Stomach (tissue), 9 donors: ENCODE measurements around the gene CHRNA1. TPM values are rescaled to one million over a fixed set of nuclear protein-coding genes. Genes with fewer than 3 reads are reported as not detected.

ENCODE experiments used
- DNase-seq, 2 donors: peaks; one replicate each; pipeline versions ENCODE4 v3.0.0 to v3.0.0-alpha.2; 2013 to 2019
- H3K27ac ChIP-seq, 5 donors: fragments of 200-600 bp in 4 of 5; sonication (generic) in 4 of 5; one replicate each; pipeline ENCODE4 v1.5.1; 2013 to 2019; ENCODE audit warnings: mild to moderate bottlenecking in 1 of 5, moderate library complexity in 1 of 5
- H3K27me3 ChIP-seq, 3 donors: fragments of 200-600 bp; sonication (generic); one replicate each; pipeline ENCODE4 v1.5.1; 2017 to 2019; ENCODE audit warnings: mixed run types in 1 of 3
- H3K36me3 ChIP-seq, 4 donors: fragments of 200-600 bp; sonication (generic); 1 replicate in 3 of 4; 2 replicates in 1 of 4; pipeline ENCODE4 v1.5.1; 2016 to 2019
- H3K4me1 ChIP-seq, 4 donors: fragments of 200-600 bp; sonication (generic); one replicate each; pipeline ENCODE4 v1.5.1; 2016 to 2019
- H3K4me3 ChIP-seq, 4 donors: fragments of 200-600 bp; sonication (generic) in 3 of 4; one replicate each; pipeline ENCODE4 v1.5.1; 2016 to 2019; ENCODE audit warnings: mild to moderate bottlenecking in 1 of 4
- H3K9me3 ChIP-seq, 4 donors: fragments of 200-600 bp; sonication (generic); one replicate each; pipeline ENCODE4 v1.5.1; 2016 to 2019
- CTCF ChIP-seq, 7 experiments: fragments of 450-650 bp in 4 of 7; fragments of 200-600 bp in 3 of 7; sonication (generic) in 3 of 7; IDR thresholded peaks; one replicate each; pipeline ENCODE4 v1.5.1; 2016 to 2019; ENCODE audit warnings: antibody characterized with exemption in 7 of 7, control low read depth in 2 of 7, mild to moderate bottlenecking in 1 of 7
- EP300 ChIP-seq: sonication (generic); formaldehyde crosslinking; IDR thresholded peaks from one replicate; pipeline ENCODE4 v1.6.1; 2017; ENCODE audit warnings: antibody characterized with exemption
- POLR2A ChIP-seq, 4 donors: fragments of 450-650 bp; IDR thresholded peaks; one replicate each; pipeline ENCODE4 v1.6.1; 2016; ENCODE audit warnings: antibody characterized with exemption in 4 of 4, control low read depth in 2 of 4, mild to moderate bottlenecking in 1 of 4, moderate library complexity in 1 of 4
- POLR2AphosphoS5 ChIP-seq, 3 donors: sonication (generic); formaldehyde crosslinking; IDR thresholded peaks; one replicate each; pipeline ENCODE4 v1.6.1; 2016; ENCODE audit warnings: antibody characterized with exemption in 3 of 3
- WGBS, 5 donors: extraction: QIAGEN DNeasy Blood & Tissue Kit in 3 of 5; methylation state at CpG; one replicate each; pipeline versions ENCODE4 v1.1.5 to v1.1.7; 2013 to 2018; 5-methylcytosine and 5-hydroxymethylcytosine counted together
- intact Hi-C: fragments of 100-400 bp; cut with DNase I; formaldehyde crosslinking; loops from one replicate; pipeline ENCODE4 v1.15.1; 2023; ENCODE audit warnings: low total_unique reads
- polyA plus RNA-seq, 3 donors: library from polyadenylated mRNA; stranded (reverse); fragments of 200-250 nt; gene quantifications; one replicate each; pipeline ENCODE4 v1.2.3, GENCODE V29; 2013
- total RNA-seq, 5 donors: library from RNA; depleted of rRNA; stranded (reverse); fragments of >200 nt; gene quantifications; one replicate each; pipeline versions ENCODE4 v1.1.0 to v1.2.3, GENCODE V29; 2014 to 2016
- donor health status: healthy with polysubstance abuse.
- donor health status: Bipolar disorder and iron deficiency.
- donor health status: healthy.

CHRNA1 gene
- total and polyA plus RNA-seq, 8 donors = 0.46 TPM; not detected in 7

GRCh38 chr2:174802459-174802858, 38.2 kb upstream of the CHRNA1 start:
- H3K36me3 ChIP-seq = peaks cover 0 to 14% (median 3%) of the 10 kb centered on the region in 4 donors
- DNase-seq = no peak
- 77 to 94% (median 86%) methylated on average over 4 of the region's 4 CpGs for WGBS, 5 donors
- no peak overlapping the region for H3K27ac ChIP-seq
- intact Hi-C loops = no loop called here
- no peaks in the 10 kb centered on the region for H3K4me1 ChIP-seq
- H3K4me3 ChIP-seq = no peak overlapping the region
- no peaks in the 10 kb centered on the region for H3K9me3 ChIP-seq
- H3K27me3 ChIP-seq = no peaks in the 10 kb centered on the region
- TF ChIP-seq POLR2A (IDR thresholded peaks at IDR 0.05) (no peak), EP300 (no peak), CTCF (IDR thresholded peaks at IDR 0.05) (no peak), POLR2AphosphoS5 (IDR thresholded peaks at IDR 0.05) (no peak)

GRCh38 chr2:174800436-174801205, 36.3 kb upstream of the CHRNA1 start:
- DNase-seq = no peak
- intact Hi-C loops = no loop called here
- no peaks in the 10 kb centered on the region for H3K4me1 ChIP-seq
- TF ChIP-seq POLR2A (IDR thresholded peaks at IDR 0.05) (no peak), EP300 (no peak), POLR2AphosphoS5 (IDR thresholded peaks at IDR 0.05) (no peak), CTCF (IDR thresholded peaks at IDR 0.05) (no peak)
- H3K4me3 ChIP-seq = no peak overlapping the region
- 68 to 83% (median 72%) methylated on average over 8 of the region's 8 CpGs for WGBS, 5 donors
- peaks cover 0 to 14% (median 3%) of the 10 kb centered on the region in 4 donors for H3K36me3 ChIP-seq
- no peaks in the 10 kb centered on the region for H3K9me3 ChIP-seq
- no peak overlapping the region for H3K27ac ChIP-seq
- no peaks in the 10 kb centered on the region for H3K27me3 ChIP-seq

DNA sequence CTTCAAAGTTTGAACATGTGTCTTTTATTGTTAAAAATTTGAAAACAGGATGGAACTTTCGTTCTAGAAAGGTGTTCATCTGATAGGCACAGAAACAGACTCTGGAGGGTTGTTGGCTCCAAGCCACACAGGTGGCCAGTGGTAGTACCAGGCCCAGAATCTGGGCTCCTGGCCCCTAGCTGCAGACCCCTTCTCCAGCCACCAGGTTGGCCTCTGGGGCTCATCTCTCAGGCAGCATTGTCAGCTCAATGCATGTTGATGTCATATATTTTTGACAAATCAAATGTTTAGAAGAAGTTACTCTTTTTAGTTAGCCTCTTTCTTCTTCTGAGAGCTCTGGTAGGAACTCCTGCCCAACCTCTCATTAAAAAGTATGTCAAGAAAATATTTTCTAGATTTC, 34.5 kb upstream of the CHRNA1 start:
- Histone ChIP-seq H3K4me1 (no peaks in the 10 kb centered on the region), H3K27me3 (no peaks in the 10 kb centered on the region), H3K36me3 (peaks cover 0 to 14% (median 3%) of the 10 kb centered on the region in 4 donors), H3K4me3 (no peak overlapping the region), H3K9me3 (no peaks in the 10 kb centered on the region), H3K27ac (no peak overlapping the region)
- no peak for DNase-seq
- 41 to 96% (median 90%) methylated on average over 1 of the region's 1 CpG for WGBS, 5 donors
- TF ChIP-seq POLR2AphosphoS5 (IDR thresholded peaks at IDR 0.05) (no peak), EP300 (no peak), CTCF (IDR thresholded peaks at IDR 0.05) (no peak), POLR2A (IDR thresholded peaks at IDR 0.05) (no peak)
- intact Hi-C loops = no loop called here

DNA sequence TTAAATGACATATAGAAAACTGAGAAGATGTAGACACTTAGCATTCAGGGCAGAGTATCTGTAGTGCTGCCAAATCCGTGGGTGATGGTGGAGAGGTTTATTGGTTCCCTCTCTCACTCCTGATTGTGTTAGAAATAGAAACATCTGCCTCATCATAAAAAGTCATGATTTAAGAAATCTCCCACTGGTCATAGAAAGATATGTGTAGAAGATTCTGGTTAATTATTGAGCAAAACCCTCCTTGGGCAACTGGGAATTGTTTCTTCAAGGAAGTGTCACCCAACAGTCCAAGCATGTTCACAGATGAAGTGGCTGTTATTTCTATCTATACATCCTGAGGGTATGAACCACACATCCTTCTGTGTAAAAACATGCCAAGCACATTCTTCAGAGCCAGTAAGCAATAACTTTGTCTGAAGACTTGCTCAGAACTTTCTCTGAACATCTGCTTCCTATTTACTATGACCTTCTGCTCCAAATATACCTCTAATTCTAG, 33.6 kb upstream of the CHRNA1 start:
- TF ChIP-seq POLR2AphosphoS5 (IDR thresholded peaks at IDR 0.05) (no peak), POLR2A (IDR thresholded peaks at IDR 0.05) (no peak), CTCF (IDR thresholded peaks at IDR 0.05) (no peak), EP300 (no peak)
- intact Hi-C loops = no loop called here
- 65 to 89% (median 85%) methylated on average over 1 of the region's 1 CpG for WGBS, 5 donors
- H3K4me3 ChIP-seq = no peak overlapping the region
- H3K9me3 ChIP-seq = no peaks in the 10 kb centered on the region
- no peak overlapping the region for H3K27ac ChIP-seq
- no peaks in the 10 kb centered on the region for H3K27me3 ChIP-seq
- no peak for DNase-seq
- H3K4me1 ChIP-seq = no peaks in the 10 kb centered on the region
- peaks cover 0 to 14% (median 3%) of the 10 kb centered on the region in 4 donors for H3K36me3 ChIP-seq
